HK-2 (cell line): Measurements from ENCODE around the gene SLC2A10.
"Not testable (repeated sequence)": the region's sequence is repeated elsewhere in the genome, so short reads cannot be mapped to it uniquely, and the experiment has no call there.

Source experiments
- DNase-seq: peaks from one replicate; pipeline ENCODE4 v3.0.0-alpha.2; 2018; ENCODE audit not compliant: unreplicated experiment

SLC2A10 gene

GRCh38 chr20:46709459-46710152, at the start of gene SLC2A10:
Gene SLC2A10, plus strand, starts transcription at chr20:46709649. Its CDS starts 88 bp downstream, at chr20:46709737.
- DNase-seq: peak; percentile 18

- DNase-seq: no peak
Observed at GRCh38 chr20:46660487-46660886, 49.0 kb upstream of the SLC2A10 start.

- no peak for DNase-seq
Observed at GRCh38 chr20:46661659-46662058, 47.8 kb upstream of the SLC2A10 start.

- DNase-seq: no peak
Observed at GRCh38 chr20:46663531-46663930, 45.9 kb upstream of the SLC2A10 start.

GRCh38 chr20:46665602-46666001, 43.8 kb upstream of the SLC2A10 start:
- DNase-seq: no peak

- DNase-seq: no peak
Observed at GRCh38 chr20:46666306-46666705, 43.1 kb upstream of the SLC2A10 start.

GRCh38 chr20:46666818-46667515, 42.5 kb upstream of the SLC2A10 start:
- no peak for DNase-seq

- no peak for DNase-seq
Observed at GRCh38 chr20:46670228-46670584, 39.2 kb upstream of the SLC2A10 start.

- DNase-seq: no peak
Observed at GRCh38 chr20:46670585-46671584, 38.6 kb upstream of the SLC2A10 start.

- DNase-seq: no peak
Observed at GRCh38 chr20:46671866-46672542, 37.4 kb upstream of the SLC2A10 start.

GRCh38 chr20:46672543-46673148, 36.8 kb upstream of the SLC2A10 start:
- DNase-seq: no peak

- no peak for DNase-seq
Observed at GRCh38 chr20:46673394-46674252, 35.8 kb upstream of the SLC2A10 start.

- no peak for DNase-seq
Observed at GRCh38 chr20:46674253-46675083, 35.0 kb upstream of the SLC2A10 start.

GRCh38 chr20:46676649-46677316, 32.7 kb upstream of the SLC2A10 start:
- not testable (repeated sequence) for DNase-seq

- no peak for DNase-seq
Observed at GRCh38 chr20:46677608-46678007, 31.8 kb upstream of the SLC2A10 start.

- DNase-seq: no peak
Observed at GRCh38 chr20:46678516-46678915, 30.9 kb upstream of the SLC2A10 start.

- no peak for DNase-seq
Observed at GRCh38 chr20:46680684-46681031, 28.8 kb upstream of the SLC2A10 start.

- peak; percentile 66 for DNase-seq
Observed at GRCh38 chr20:46681032-46681854, 28.2 kb upstream of the SLC2A10 start.
